Neuronal stem cell (in vitro differentiated cells): ENCODE data around the gene SVIL.
"Not testable (repeated sequence)": the region's sequence is repeated elsewhere in the genome, so short reads cannot be mapped to it uniquely, and the experiment has no call there.

ENCODE experiments used
- DNase-seq: peaks from one replicate; pipeline ENCODE4 v3.0.0-alpha.2; 2013; ENCODE audit warnings: low spot score
- H2AFZ ChIP-seq: one replicate; pipeline ENCODE4 v1.6.1; 2013; ENCODE audit warnings: mild to moderate bottlenecking, low read length, inconsistent platforms
- H2AK5ac ChIP-seq: 2 replicates; pipeline ENCODE4 v1.6.1; 2013; ENCODE audit warnings: low read depth, mild to moderate bottlenecking, inconsistent platforms, low read length, moderate library complexity, mixed read lengths
- H2BK120ac ChIP-seq: 2 replicates; pipeline ENCODE4 v1.6.1; 2013; ENCODE audit warnings: low read depth, mild to moderate bottlenecking, inconsistent platforms, low read length, moderate library complexity, mixed read lengths
- H2BK12ac ChIP-seq: one replicate; pipeline ENCODE4 v1.6.1; 2013; ENCODE audit warnings: low read length, inconsistent platforms
- H2BK15ac ChIP-seq: 2 replicates; pipeline ENCODE4 v1.6.1; 2013; ENCODE audit warnings: mild to moderate bottlenecking, low read length, inconsistent platforms, mixed read lengths
- H2BK5ac ChIP-seq: one replicate; pipeline ENCODE4 v1.6.1; 2013; ENCODE audit warnings: inconsistent platforms, mild to moderate bottlenecking, low read length, moderate library complexity
- H3K14ac ChIP-seq: one replicate; pipeline ENCODE4 v1.6.1; 2013; ENCODE audit warnings: low read length, inconsistent platforms
- H3K18ac ChIP-seq: 2 replicates; pipeline ENCODE4 v1.6.1; 2013; ENCODE audit warnings: low read length, inconsistent platforms
- H3K23ac ChIP-seq: 2 replicates; pipeline ENCODE4 v1.6.1; 2013; ENCODE audit warnings: low read depth, mild to moderate bottlenecking, mixed read lengths, low read length, inconsistent platforms; ENCODE audit not compliant: poor library complexity
- H3K27ac ChIP-seq: replicated peaks from 3 replicates; pipeline ENCODE4 v1.5.1; 2013; ENCODE audit warnings: low read length, inconsistent platforms
- H3K27me3 ChIP-seq, 3 experiments: 2 replicates each; pipeline ENCODE4 v1.6.1; 2013; ENCODE audit warnings: low read length in 3 of 3, mild to moderate bottlenecking in 2 of 3, inconsistent platforms in 1 of 3, low read depth in 1 of 3, mixed read lengths in 1 of 3, moderate library complexity in 1 of 3; ENCODE audit not compliant: control insufficient read depth in 3 of 3, insufficient read depth in 3 of 3
- H3K36me3 ChIP-seq, 2 donors: replicated peaks in 1 of 2; 2 replicates each; pipeline ENCODE4 v1.6.1; 2013; ENCODE audit warnings: low read length in 2 of 2; ENCODE audit not compliant: control insufficient read depth in 2 of 2, insufficient read depth in 2 of 2
- H3K4ac ChIP-seq: 2 replicates; pipeline ENCODE4 v1.6.1; 2013; ENCODE audit warnings: inconsistent platforms, mild to moderate bottlenecking, low read length, moderate library complexity
- H3K4me1 ChIP-seq, 2 donors: 1 replicate in 1 of 2; 2 replicates in 1 of 2; pipeline ENCODE4 v1.6.1; 2013; ENCODE audit warnings: low read length in 2 of 2, low read depth in 1 of 2; ENCODE audit not compliant: control insufficient read depth in 2 of 2, insufficient read depth in 1 of 2
- H3K4me2 ChIP-seq: one replicate; pipeline ENCODE4 v1.6.1; 2013; ENCODE audit warnings: mild to moderate bottlenecking, low read length, inconsistent platforms; ENCODE audit not compliant: insufficient read depth, poor library complexity, severe bottlenecking
- H3K4me3 ChIP-seq, 2 donors: 2 replicates each; pipeline ENCODE4 v1.5.1; 2013; ENCODE audit warnings: low read length in 2 of 2, mild to moderate bottlenecking in 2 of 2, inconsistent platforms in 1 of 2, moderate library complexity in 1 of 2
- H3K79me1 ChIP-seq: one replicate; pipeline ENCODE4 v1.6.1; 2013; ENCODE audit warnings: low read depth, mild to moderate bottlenecking, inconsistent platforms, low read length, moderate library complexity
- H3K9ac ChIP-seq: one replicate; pipeline ENCODE4 v1.6.1; 2013; ENCODE audit warnings: mild to moderate bottlenecking, low read depth, low read length, inconsistent platforms; ENCODE audit not compliant: poor library complexity
- H3K9me3 ChIP-seq, 2 donors: replicated peaks in 1 of 2; 2 replicates each; pipeline versions ENCODE3 to v1.6.1; 2013; ENCODE audit warnings: low read length in 2 of 2, mild to moderate bottlenecking in 2 of 2, inconsistent platforms in 1 of 2, low read depth in 1 of 2, mixed read lengths in 1 of 2, moderate library complexity in 1 of 2; ENCODE audit not compliant: control insufficient read depth in 2 of 2, insufficient read depth in 1 of 2
- H4K8ac ChIP-seq: one replicate; pipeline ENCODE4 v1.6.1; 2013; ENCODE audit warnings: low read depth, mild to moderate bottlenecking, inconsistent platforms, low read length, moderate library complexity
- H4K91ac ChIP-seq: one replicate; pipeline ENCODE4 v1.6.1; 2013; ENCODE audit warnings: low read length, low read depth, mild to moderate bottlenecking, inconsistent platforms; ENCODE audit not compliant: poor library complexity
- WGBS, 2 donors: extraction: QIAGEN DNeasy Blood & Tissue Kit; methylation state at CpG; one replicate each; pipeline ENCODE4 v1.1.7; 2013; ENCODE audit warnings: missing lambda C conversion rate in 2 of 2, mixed read lengths in 1 of 2; ENCODE audit not compliant: insufficient read length in 2 of 2, insufficient replicate concordance in 1 of 2; ENCODE audit errors: extremely low coverage in 2 of 2; 5-methylcytosine and 5-hydroxymethylcytosine counted together

The SVIL gene

DNA sequence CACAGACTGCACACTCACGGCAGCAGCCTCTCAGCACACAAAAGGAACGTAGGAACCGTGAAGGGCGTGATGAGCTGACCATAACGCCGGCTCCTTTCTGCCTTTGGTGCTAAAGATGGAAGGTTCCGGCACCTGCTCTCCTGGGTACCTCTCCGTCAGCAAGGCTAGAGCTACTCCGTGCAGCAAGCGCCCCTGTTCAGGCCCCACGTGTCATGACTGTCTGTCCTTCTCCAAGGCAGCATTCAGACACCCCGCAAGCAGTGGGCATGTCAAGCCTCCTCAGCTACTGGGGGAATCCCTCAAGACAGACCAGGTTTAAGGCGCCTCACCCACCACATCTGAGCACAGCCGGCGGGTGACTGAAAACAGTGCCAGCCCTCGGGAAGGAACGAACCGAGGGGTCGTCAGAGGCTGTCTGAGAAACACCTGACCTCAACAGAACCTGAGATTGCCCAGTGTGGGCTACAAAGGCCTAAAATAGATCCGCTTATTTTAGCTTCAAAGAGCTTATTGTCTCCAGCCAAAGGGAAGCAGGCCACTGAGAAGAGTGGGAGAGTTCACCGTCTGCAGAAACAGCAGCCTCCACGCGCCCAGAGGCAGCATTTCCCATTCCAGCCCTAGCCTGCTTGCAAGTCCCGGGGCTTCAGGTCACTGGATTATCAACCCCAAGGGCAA, 124.2 kb downstream of the SVIL start:
- H3K9me3 ChIP-seq, H4K91ac ChIP-seq, H3K27ac ChIP-seq, H3K4me1 ChIP-seq, H2AFZ ChIP-seq, H2AK5ac ChIP-seq, H3K36me3 ChIP-seq, H3K14ac ChIP-seq, H3K4me2 ChIP-seq, H3K79me1 ChIP-seq, H3K4me3 ChIP-seq, H3K4ac ChIP-seq, H2BK15ac ChIP-seq, DNase-seq, H3K18ac ChIP-seq, H3K9ac ChIP-seq, H4K8ac ChIP-seq, H2BK12ac ChIP-seq, H2BK5ac ChIP-seq, H3K23ac ChIP-seq, H2BK120ac ChIP-seq, H3K27me3 ChIP-seq: not testable (repeated sequence)
- WGBS, 2 donors, result no CpG with 5 or more reads among the region's 24 CpGs

GRCh38 chr10:29508554-29509244, 126.1 kb downstream of the SVIL start:
- Histone ChIP-seq H3K9me3 (no peaks in the 10 kb centered on the region), H2AK5ac (no peak overlapping the region), H3K18ac (no peak overlapping the region), H2BK5ac (no peak overlapping the region), H4K91ac (no peak overlapping the region), H3K36me3 (peaks cover 4 to 9% of the 10 kb centered on the region in 2 donors), H3K27ac (no peak overlapping the region), H3K9ac (no peak overlapping the region), H2BK12ac (no peak overlapping the region), H2BK120ac (no peak overlapping the region), H3K79me1 (no peaks in the 10 kb centered on the region), H3K4me1 (peaks cover 0 to 7% of the 10 kb centered on the region in 2 donors), H3K23ac (no peak overlapping the region), H4K8ac (no peak overlapping the region), H3K4me3 (no peak overlapping the region), H2BK15ac (no peak overlapping the region), H2AFZ (no peak overlapping the region), H3K4me2 (no peak overlapping the region), H3K27me3 (no peaks in the 10 kb centered on the region), H3K14ac (no peak overlapping the region), H3K4ac (no peak overlapping the region)
- no peak for DNase-seq
- WGBS, 2 donors, result no CpG with 5 or more reads among the region's 13 CpGs

GRCh38 chr10:29507750-29508149, 127.0 kb downstream of the SVIL start:
- WGBS, 2 donors, result no CpG with 5 or more reads among the region's 4 CpGs
- not testable (repeated sequence) for H2BK12ac ChIP-seq, H3K9ac ChIP-seq, H4K91ac ChIP-seq, H3K4me1 ChIP-seq, H2AFZ ChIP-seq, H2AK5ac ChIP-seq, H3K18ac ChIP-seq, H3K36me3 ChIP-seq, H2BK120ac ChIP-seq, H3K9me3 ChIP-seq, H3K4me2 ChIP-seq, H3K27me3 ChIP-seq, H3K27ac ChIP-seq, H4K8ac ChIP-seq, H3K4ac ChIP-seq, H2BK15ac ChIP-seq, H3K14ac ChIP-seq, H3K4me3 ChIP-seq, DNase-seq, H3K23ac ChIP-seq, H3K79me1 ChIP-seq, H2BK5ac ChIP-seq

- not testable (repeated sequence) for H3K79me1 ChIP-seq, H3K23ac ChIP-seq, H4K91ac ChIP-seq, H3K18ac ChIP-seq, H3K4me2 ChIP-seq, H2BK5ac ChIP-seq, H2AK5ac ChIP-seq, H2BK15ac ChIP-seq, H3K14ac ChIP-seq, H3K27ac ChIP-seq, H3K9ac ChIP-seq, H2BK120ac ChIP-seq, H3K4ac ChIP-seq, H3K4me1 ChIP-seq, H3K27me3 ChIP-seq, H2BK12ac ChIP-seq, H2AFZ ChIP-seq, H3K4me3 ChIP-seq, H4K8ac ChIP-seq, H3K36me3 ChIP-seq, H3K9me3 ChIP-seq
- peak; percentile 9 for DNase-seq
- no CpG with 5 or more reads among the region's 11 CpGs for WGBS, 2 donors
Observed at GRCh38 chr10:29506324-29506921, 128.3 kb downstream of the SVIL start.
